HG03469 (cell line): ENCODE measurements around the gene KNSTRN.

Source experiments
- ATAC-seq: cut with Tn5 transposase; IDR thresholded peaks from one replicate; pipeline ENCODE4 v1.9.1; 2021; ENCODE audit warnings: mild to moderate bottlenecking, moderate library complexity, moderate number of reproducible peaks; ENCODE audit not compliant: unreplicated experiment

Gene KNSTRN

GRCh38 chr15:40428185-40428584 is 45.7 kb downstream of the KNSTRN start:
- no peak for ATAC-seq

- no peak for ATAC-seq
Measured at GRCh38 chr15:40429068-40429710, 46.7 kb downstream of the KNSTRN start.

DNA sequence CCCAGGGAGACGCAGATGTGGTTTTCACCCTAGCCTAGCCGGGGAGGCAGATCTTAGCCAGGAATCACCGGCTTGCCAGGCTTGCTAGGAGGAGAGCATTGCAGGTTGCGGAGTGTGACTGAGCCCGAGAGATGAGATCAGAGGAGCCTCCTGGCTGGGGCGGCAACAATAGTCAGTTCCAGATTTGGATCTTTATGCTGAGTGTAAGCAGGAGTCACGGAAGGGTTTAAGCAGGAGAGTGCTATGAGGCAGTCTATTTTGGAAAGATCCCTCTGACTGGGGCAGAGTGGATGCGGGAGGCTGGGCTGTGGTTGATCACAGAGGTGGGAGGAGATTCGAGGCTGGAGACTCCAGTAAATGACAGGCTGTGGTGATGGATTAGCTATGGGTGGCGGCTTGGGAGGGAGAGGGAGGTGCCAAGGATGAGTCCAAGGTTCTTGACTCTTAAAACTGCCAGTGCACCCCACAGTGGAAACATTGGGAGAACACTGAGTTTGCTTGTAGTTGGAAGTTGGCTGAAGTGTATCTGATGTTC is 47.8 kb downstream of the KNSTRN start:
- ATAC-seq: no peak

GRCh38 chr15:40435023-40435709 is 52.6 kb downstream of the KNSTRN start:
- no peak for ATAC-seq

- ATAC-seq: no peak
Measured at GRCh38 chr15:40435710-40436089, 53.2 kb downstream of the KNSTRN start.

- ATAC-seq: no peak
Measured at GRCh38 chr15:40436116-40436891, 53.8 kb downstream of the KNSTRN start.

DNA sequence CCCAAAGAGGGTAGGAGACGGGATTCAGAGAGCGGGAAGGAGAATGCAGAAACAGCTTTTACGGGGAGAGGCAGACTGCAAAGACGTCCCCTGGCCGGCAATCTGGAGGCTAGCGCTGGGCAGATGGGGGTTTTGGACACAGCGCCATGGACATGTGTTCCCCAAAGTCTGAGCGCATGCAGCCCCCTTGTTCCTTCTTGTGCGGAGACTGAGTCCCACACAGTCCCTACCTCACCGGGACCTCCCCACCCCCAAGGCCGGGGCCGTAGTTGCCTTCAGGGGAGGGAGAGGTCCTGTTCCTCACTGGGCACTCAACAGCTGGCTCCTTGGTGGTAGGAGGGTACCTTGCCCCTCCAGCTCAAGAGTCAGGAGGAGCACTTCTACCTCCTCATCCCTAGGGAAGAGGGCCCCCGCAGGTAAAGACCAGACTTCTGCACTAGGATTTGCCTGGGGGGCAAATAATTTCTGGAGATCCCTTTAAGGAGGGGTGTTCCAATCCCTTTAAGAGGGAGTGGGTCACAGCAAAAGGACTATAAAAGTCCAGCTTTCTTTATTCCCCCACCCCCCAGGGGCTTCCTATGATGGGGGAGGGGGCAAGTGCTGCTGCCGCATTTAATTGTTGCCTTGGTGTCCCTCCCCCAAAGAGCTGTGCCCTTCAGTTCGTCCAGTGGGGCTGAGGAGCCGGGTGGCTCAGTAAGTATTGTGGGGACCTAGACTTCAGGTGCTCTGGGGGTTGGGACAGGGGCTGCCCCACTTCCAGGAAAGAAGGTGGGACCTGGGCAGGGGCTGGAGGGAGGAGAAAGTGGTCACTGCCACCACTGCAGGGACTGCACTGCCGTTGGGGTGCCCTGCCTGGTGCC is 54.6 kb downstream of the KNSTRN start:
- no peak for ATAC-seq

DNA sequence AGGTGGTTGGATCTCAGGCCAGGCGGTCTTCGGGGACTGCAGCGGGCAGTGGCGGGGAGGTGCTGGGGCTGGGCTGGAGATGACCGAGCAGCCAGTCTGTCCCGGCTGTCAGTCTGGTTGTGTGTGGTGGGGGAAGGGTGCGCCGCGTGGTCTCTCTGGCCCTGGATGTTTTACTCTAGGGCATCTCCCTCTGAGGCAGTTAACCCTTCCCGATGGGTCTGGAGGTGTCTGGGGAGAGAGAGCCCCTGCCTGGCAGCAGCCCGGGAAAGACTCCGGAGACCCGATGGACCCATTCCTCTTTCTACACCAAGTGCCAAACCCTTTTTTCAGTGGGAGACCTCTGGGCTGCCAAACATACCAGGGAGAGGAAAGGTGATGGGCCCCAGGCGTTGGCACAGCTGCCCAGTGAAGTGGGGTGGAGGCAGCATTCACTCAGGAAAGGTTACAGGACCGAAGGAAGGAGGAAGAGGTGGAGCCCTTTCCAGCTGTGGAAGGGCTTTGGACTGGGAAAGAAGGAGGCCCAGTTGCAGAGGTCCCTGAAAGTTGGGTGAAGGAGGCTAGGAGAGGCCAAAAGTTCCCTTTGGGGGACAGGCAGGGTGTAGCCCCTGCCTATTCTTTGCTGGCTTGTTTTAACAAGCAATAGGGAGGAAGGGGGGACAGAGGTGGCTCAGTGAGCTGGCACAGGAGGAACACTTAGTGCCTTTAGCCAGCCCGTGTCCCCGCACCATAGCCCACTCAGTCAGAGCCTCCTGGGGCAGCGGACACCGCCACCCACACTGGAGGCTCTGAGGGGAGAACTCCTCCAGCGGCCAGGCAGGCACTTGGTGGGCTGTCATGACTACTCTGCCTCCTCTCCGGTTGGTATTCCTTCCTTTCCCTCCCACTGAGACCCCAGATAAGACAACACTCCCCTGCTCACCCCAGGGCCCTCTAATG is 55.5 kb downstream of the KNSTRN start:
- no peak for ATAC-seq

DNA sequence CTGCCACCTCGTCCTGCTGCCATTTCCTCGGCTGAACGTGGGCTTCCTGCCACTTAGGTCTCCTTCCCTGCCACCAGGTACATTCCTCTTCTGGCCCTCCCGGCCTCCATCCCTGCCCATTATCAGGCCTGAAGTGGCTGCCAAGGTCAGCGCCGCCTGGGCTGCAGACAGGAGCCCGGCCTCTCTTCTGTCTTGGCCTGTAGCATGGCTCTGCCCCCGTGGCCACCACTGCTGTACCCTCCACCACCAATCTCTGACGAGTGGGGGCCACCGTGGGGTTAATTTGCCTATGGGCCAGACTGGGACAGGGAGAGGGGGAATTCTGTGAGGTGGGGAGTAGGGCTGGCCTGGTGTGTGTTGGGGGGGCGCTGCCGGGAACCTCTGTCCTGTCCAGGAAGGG is 56.2 kb downstream of the KNSTRN start:
- no peak for ATAC-seq

GRCh38 chr15:40439461-40439959 is 57.0 kb downstream of the KNSTRN start:
- no peak for ATAC-seq

- ATAC-seq: no peak
Measured at GRCh38 chr15:40439960-40440742, 57.6 kb downstream of the KNSTRN start.

DNA sequence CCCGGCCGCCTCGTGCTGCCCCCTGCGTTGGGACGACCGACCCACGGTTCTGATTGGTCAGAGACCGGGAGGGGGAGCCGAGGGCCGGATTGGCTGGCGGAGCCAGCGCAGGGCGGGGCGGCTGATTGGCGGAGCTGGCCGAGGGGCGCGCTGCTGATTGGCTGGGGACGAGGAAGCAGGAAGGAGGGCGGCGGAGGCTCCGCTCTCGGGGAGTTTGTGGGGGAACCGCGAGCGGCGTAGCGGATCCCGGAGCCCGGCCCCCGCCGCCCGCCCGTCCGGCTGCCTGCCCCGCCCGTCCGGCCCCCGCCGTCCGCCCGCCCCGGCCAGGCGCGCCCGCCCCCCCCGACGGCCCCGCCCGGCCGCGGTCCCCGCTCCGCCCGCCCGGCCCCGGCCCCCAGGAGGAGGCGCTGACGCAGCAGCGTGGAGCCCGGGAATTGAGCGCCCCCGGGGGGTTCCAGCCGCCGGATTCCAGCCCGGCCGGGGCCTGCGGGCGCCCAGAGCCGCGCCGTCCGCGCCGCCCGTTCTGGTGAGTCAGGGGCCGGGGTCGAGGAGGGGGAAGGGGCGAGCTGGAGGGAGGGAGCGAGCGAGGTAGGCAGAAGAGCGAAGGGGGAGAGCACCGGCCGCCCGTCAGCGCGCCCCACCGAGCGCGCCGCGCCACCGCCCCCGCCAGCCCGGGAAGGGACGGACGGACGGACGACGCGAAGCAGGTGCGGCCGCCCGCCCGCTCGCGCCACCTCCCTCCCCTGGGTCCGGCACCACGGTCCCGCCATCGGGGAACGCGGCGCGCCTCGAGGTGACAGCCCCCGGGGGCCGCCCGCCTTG is 58.4 kb downstream of the KNSTRN start, which contains the start of gene BAHD1:
Gene BAHD1, plus strand, starts transcription at position 211 of the 822 bp plus-strand sequence. CDS start 17,512 bp downstream, outside the sequence.
- peak; percentile 74 for ATAC-seq

GRCh38 chr15:40441565-40442531 is 59.3 kb downstream of the KNSTRN start:
- ATAC-seq: no peak

GRCh38 chr15:40443255-40443654 is 60.7 kb downstream of the KNSTRN start:
- no peak for ATAC-seq

GRCh38 chr15:40443846-40444245 is 61.3 kb downstream of the KNSTRN start:
- no peak for ATAC-seq
